HCT116 (cell line): ENCODE results near the gene MAP7. TPM values are rescaled to one million over a fixed set of nuclear protein-coding genes. Genes with fewer than 3 reads are reported as not detected.

Experiments used
- ATAC-seq: fragments of 200-7000 bp; cut with Tn5 transposase; 2 replicates; pipeline ENCODE4 v1.9.1; 2020; ENCODE audit warnings: mild to moderate bottlenecking, moderate library complexity
- BruUV-seq: library from RNA; stranded (reverse); fragments of 400-500 nt; replicated peaks from 2 replicates; lab custom pipeline; 2021; lab: Mats Ljungman, UMichigan
- CTCF ChIA-PET: fragments of 300-600 bp; sonication (Branson Sonifier 250); formaldehyde crosslinking; loops from one replicate; lab custom pipeline; 2021; ENCODE audit warnings: antibody characterized with exemption; lab: Charles Lee
- POLR2A ChIA-PET: fragments of 300-600, 350-600 bp; sonication (Branson Sonifier 250); formaldehyde crosslinking; loops from one replicate; lab custom pipeline; 2021; ENCODE audit warnings: antibody characterized with exemption; lab: Charles Lee
- RAD21 ChIA-PET, 2 experiments: fragments of 300-600 bp; sonication (Branson Sonifier 250); formaldehyde crosslinking; loops; one replicate each; lab custom pipeline; 2023; ENCODE audit warnings: low total read pairs in 2 of 2; ENCODE audit not compliant: uncharacterized antibody in 2 of 2, unreplicated experiment in 2 of 2, low non-redundant PET in 1 of 2; lab: Charles Lee
- DNase-seq: peaks from one replicate; pipeline ENCODE4 v3.0.0-alpha.2; 2010; ENCODE audit warnings: low read depth, low spot score
- H2AFZ ChIP-seq: fragments of 200-600 bp; shearing (Covaris generic), sonication (generic); 2 replicates; pipeline ENCODE4 v1.6.1; 2017; ENCODE audit warnings: low read depth, mixed run types, mixed read lengths, antibody characterized with exemption, low read length; ENCODE audit not compliant: poor library complexity, severe bottlenecking
- H3K27ac ChIP-seq: 2 replicates; pipeline ENCODE4 v1.5.1; 2012; ENCODE audit warnings: low read depth, low read length
- H3K27me3 ChIP-seq: fragments of 200-600 bp; sonication (generic); 2 replicates; pipeline ENCODE4 v1.6.1; 2016; ENCODE audit warnings: mixed run types, low read length, mixed read lengths; ENCODE audit not compliant: insufficient read depth
- H3K36me3 ChIP-seq, 2 experiments: fragments of 200-500 bp in 1 of 2; fragments of 200-600 bp in 1 of 2; sonication (Bioruptor generic) in 1 of 2; sonication (generic) in 1 of 2; 2 replicates each; pipeline versions ENCODE4 v1.5.1 to v1.6.1; 2014 to 2016; ENCODE audit warnings: low read length in 2 of 2, inconsistent platforms in 1 of 2, mixed read lengths in 1 of 2, mixed run types in 1 of 2; ENCODE audit not compliant: insufficient read depth in 2 of 2, control insufficient read depth in 1 of 2
- H3K4me1 ChIP-seq, 2 experiments: fragments of 200-600 bp in 1 of 2; sonication (generic) in 1 of 2; 2 replicates each; pipeline versions ENCODE4 v1.5.1 to v1.6.1; 2012 to 2017; ENCODE audit warnings: low read length in 2 of 2, inconsistent platforms in 1 of 2, mild to moderate bottlenecking in 1 of 2, mixed read lengths in 1 of 2, mixed run types in 1 of 2, moderate library complexity in 1 of 2; ENCODE audit not compliant: insufficient read depth in 2 of 2, control insufficient read depth in 1 of 2
- H3K4me2 ChIP-seq: fragments of 200-600 bp; sonication (generic); 2 replicates; pipeline ENCODE4 v1.6.1; 2017; ENCODE audit warnings: mixed run types, low read length, mixed read lengths
- H3K4me3 ChIP-seq, 2 experiments: fragments of 200-600 bp in 1 of 2; sonication (generic) in 1 of 2; replicated peaks in 1 of 2; 2 replicates each; pipeline ENCODE4 v1.5.1; 2011 to 2016; ENCODE audit warnings: low read length in 2 of 2, control low read depth in 1 of 2, low read depth in 1 of 2, mild to moderate bottlenecking in 1 of 2, mixed read lengths in 1 of 2, mixed run types in 1 of 2
- H3K79me2 ChIP-seq: fragments of 200-600 bp; sonication (generic); 2 replicates; pipeline ENCODE4 v1.6.1; 2017; ENCODE audit warnings: mild to moderate bottlenecking, mixed run types, low read length, moderate library complexity, mixed read lengths; ENCODE audit not compliant: insufficient read depth
- H3K9ac ChIP-seq: fragments of 200-600 bp; sonication (generic); 2 replicates; pipeline ENCODE4 v1.6.1; 2016; ENCODE audit warnings: low read length, mixed read lengths
- H3K9me2 ChIP-seq: fragments of 200-600 bp; sonication (generic), shearing (Covaris generic); 2 replicates; pipeline ENCODE4 v1.6.1; 2017; ENCODE audit warnings: mixed run types, mild to moderate bottlenecking, moderate library complexity; ENCODE audit not compliant: insufficient read depth
- H3K9me3 ChIP-seq, 2 experiments: fragments of 200-500 bp in 1 of 2; fragments of 200-600 bp in 1 of 2; sonication (Bioruptor generic) in 1 of 2; sonication (generic) in 1 of 2; 2 replicates each; pipeline ENCODE4 v1.6.1; 2014 to 2017; ENCODE audit warnings: low read length in 2 of 2, mixed read lengths in 2 of 2, inconsistent platforms in 1 of 2, low read depth in 1 of 2, mild to moderate bottlenecking in 1 of 2, mixed run types in 1 of 2, moderate library complexity in 1 of 2; ENCODE audit not compliant: control insufficient read depth in 1 of 2, insufficient read depth in 1 of 2
- H4K20me1 ChIP-seq: fragments of 200-600 bp; sonication (generic), shearing (Covaris generic); 2 replicates; pipeline ENCODE4 v1.6.1; 2017; ENCODE audit warnings: mixed run types, mild to moderate bottlenecking, moderate library complexity; ENCODE audit not compliant: insufficient read depth
- CEBPB ChIP-seq: IDR thresholded peaks from 2 replicates; pipeline ENCODE4 v1.6.1; 2012; ENCODE audit warnings: low read depth
- ELF1 ChIP-seq: IDR thresholded peaks from 2 replicates; pipeline ENCODE4 v1.6.1; 2012; ENCODE audit warnings: low read depth, borderline replicate concordance
- intact Hi-C: fragments of 100-400 bp; cut with micrococcal nuclease; formaldehyde crosslinking; loops from 2 replicates; pipeline ENCODE4 v1.10.0; 2022
- total RNA-seq: library from RNA; stranded (reverse); gene quantifications from one replicate; pipeline ENCODE4 v1.2.1, GENCODE V29; 2021; ENCODE audit not compliant: unreplicated experiment
- TF ChIP-seq, protein P1 (sequence below), 3 experiments: fragments of 200-600 bp in 1 of 3; sonication (generic) in 1 of 3; IDR thresholded peaks in 2 of 3; conservative IDR thresholded peaks in 1 of 3; 2 replicates each; pipeline ENCODE4 v1.5.1; 2012 to 2017; ENCODE audit warnings: low read depth in 2 of 3, low read length in 2 of 3, antibody characterized with exemption in 1 of 3, borderline replicate concordance in 1 of 3, control low read depth in 1 of 3, mild to moderate bottlenecking in 1 of 3, mixed read lengths in 1 of 3, mixed run types in 1 of 3, moderate library complexity in 1 of 3; ENCODE audit not compliant: insufficient read depth in 1 of 3

The MAP7 gene
- total RNA-seq, 1 experiment from 2014 or later, result 35.5 TPM

DNA sequence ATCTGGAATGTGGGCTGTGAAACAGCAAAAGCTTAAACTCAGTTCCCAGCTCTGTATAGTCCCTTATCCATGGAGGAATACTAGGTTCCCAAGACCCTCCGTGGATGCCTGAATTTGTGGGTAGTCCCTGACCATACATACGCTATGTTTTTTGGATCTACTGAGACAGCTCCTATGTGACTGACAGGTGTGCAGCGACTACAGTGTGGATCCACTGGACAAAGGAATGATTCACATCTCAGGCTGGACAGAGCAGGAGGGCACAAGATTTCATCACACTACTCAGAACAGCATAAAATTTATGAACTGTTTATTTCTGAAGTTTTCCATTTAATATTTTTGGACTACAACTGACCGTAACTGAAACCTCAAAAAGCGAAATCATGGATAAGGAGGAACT lies 125.3 kb downstream of the MAP7 start:
- RAD21 ChIA-PET, result no interaction called here
- Histone ChIP-seq H3K4me3 (no peak overlapping the region), H3K9me3 (no peaks in the 10 kb centered on the region), H3K27me3 (no peaks in the 10 kb centered on the region), H3K9me2 (no peaks in the 10 kb centered on the region), H3K27ac (no peak overlapping the region), H4K20me1 (no peaks in the 10 kb centered on the region; the same call in 1 of the 2 replicates), H2AFZ (no peak overlapping the region), H3K9ac (no peak overlapping the region), H3K4me1 (no peaks in the 10 kb centered on the region), H3K79me2 (no peaks in the 10 kb centered on the region), H3K36me3 (peaks cover 0 to 4% of the 10 kb centered on the region in 2 experiments; a peak in 1 of 4 replicates), H3K4me2 (no peak overlapping the region)
- POLR2A ChIA-PET, result no interaction called here
- no peak for DNase-seq
- ATAC-seq, result no peak
- BruUV-seq, result no TSS peak
- CTCF ChIA-PET, result no interaction called here
- TF ChIP-seq ELF1, result no peak
- intact Hi-C loops, result no loop called here

DNA sequence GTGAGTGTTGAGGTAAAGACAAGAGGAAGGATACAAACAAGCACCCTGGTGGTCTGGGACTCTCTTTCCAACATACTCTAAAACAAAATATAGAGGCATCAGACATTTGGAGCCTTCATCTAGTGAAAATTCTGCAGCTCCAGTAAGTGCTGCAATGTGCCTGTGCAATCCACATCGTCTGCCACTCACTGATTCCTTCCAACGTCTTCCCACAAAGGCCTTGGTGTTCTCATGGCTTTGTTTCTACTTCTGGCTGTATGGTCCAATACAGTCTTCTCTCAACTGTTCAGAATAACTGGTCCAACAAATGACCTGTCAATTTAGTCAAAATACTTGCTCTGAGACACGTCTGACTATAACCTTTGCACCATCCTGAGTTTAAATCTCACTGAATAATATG lies 125.8 kb downstream of the MAP7 start:
- H3K9ac ChIP-seq, result no peak overlapping the region
- no peak overlapping the region for H2AFZ ChIP-seq
- H3K27ac ChIP-seq, result no peak overlapping the region
- no peak for DNase-seq
- no peaks in the 10 kb centered on the region for H3K4me1 ChIP-seq
- H3K4me2 ChIP-seq, result no peak overlapping the region
- ChIA-PET RAD21 (no interaction called here), POLR2A (no interaction called here), CTCF (no interaction called here)
- H3K9me3 ChIP-seq, result no peaks in the 10 kb centered on the region
- H3K36me3 ChIP-seq, result peaks cover 0 to 4% of the 10 kb centered on the region in 2 experiments; a peak in 1 of 4 replicates
- no peaks in the 10 kb centered on the region for H3K79me2 ChIP-seq
- intact Hi-C loops, result no loop called here
- BruUV-seq, result no TSS peak
- no peak overlapping the region for H3K4me3 ChIP-seq
- TF ChIP-seq, protein P1, sequence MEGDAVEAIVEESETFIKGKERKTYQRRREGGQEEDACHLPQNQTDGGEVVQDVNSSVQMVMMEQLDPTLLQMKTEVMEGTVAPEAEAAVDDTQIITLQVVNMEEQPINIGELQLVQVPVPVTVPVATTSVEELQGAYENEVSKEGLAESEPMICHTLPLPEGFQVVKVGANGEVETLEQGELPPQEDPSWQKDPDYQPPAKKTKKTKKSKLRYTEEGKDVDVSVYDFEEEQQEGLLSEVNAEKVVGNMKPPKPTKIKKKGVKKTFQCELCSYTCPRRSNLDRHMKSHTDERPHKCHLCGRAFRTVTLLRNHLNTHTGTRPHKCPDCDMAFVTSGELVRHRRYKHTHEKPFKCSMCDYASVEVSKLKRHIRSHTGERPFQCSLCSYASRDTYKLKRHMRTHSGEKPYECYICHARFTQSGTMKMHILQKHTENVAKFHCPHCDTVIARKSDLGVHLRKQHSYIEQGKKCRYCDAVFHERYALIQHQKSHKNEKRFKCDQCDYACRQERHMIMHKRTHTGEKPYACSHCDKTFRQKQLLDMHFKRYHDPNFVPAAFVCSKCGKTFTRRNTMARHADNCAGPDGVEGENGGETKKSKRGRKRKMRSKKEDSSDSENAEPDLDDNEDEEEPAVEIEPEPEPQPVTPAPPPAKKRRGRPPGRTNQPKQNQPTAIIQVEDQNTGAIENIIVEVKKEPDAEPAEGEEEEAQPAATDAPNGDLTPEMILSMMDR (IDR thresholded peaks at IDR 0.05 in 2 of 3, conservative IDR thresholded peaks at IDR 0.05 in 1 of 3; ENCODE audit: borderline replicate concordance in 1 of 3, insufficient read depth in 1 of 3, low read depth in 2 of 3, low read length in 2 of 3), result no peak
- no peak for TF ChIP-seq CEBPB
- ATAC-seq, result no peak
- no peaks in the 10 kb centered on the region for H3K27me3 ChIP-seq
- no peaks in the 10 kb centered on the region for H3K9me2 ChIP-seq
- H4K20me1 ChIP-seq, result no peaks in the 10 kb centered on the region; the same call in 1 of the 2 replicates
